GM06990 (cell line): ENCODE data around the gene AREL1.

ENCODE experiments used
- DNase-seq: peaks from one replicate; pipeline ENCODE4 v3.0.0-alpha.2; 2011; ENCODE audit not compliant: insufficient read length; ENCODE audit errors: extremely low read depth
- H3K27me3 ChIP-seq: replicated peaks from 2 replicates; pipeline ENCODE4 v1.6.0; 2011; ENCODE audit warnings: low read length; ENCODE audit not compliant: control insufficient read depth, insufficient read depth
- H3K36me3 ChIP-seq: 2 replicates; pipeline ENCODE4 v1.5.1; 2011; ENCODE audit warnings: low read length; ENCODE audit not compliant: control insufficient read depth, insufficient read depth
- H3K4me3 ChIP-seq: replicated peaks from 2 replicates; pipeline ENCODE4 v1.5.1; 2011; ENCODE audit warnings: low read depth, mild to moderate bottlenecking, control low read depth, low read length
- TF ChIP-seq, protein P1 (sequence below): IDR thresholded peaks from 2 replicates; pipeline ENCODE4 v1.5.1; 2011; ENCODE audit warnings: low read length, control low read depth, mild to moderate bottlenecking, inconsistent platforms; ENCODE audit not compliant: insufficient read depth, poor library complexity, severe bottlenecking

The AREL1 gene

DNA sequence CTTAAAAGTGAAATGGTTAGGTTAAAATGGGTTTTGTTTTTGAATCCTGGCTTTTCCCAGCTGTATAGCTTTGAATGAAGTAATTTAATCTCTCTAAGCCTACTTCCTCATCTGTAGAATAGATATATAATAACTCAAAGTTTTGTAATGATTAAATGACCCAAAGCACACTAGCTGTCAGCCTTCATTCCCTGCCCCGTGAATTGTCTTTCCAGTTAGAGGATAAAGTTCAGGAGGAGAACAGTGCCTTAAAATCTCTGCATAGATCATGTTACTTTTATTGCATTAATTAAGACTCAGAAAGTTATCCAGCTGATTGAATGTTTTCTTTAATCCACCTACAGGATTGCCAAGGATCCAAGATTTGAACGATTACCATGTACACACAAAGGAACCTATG lies 19.5 kb upstream of the AREL1 start:
- TF ChIP-seq, protein P1, sequence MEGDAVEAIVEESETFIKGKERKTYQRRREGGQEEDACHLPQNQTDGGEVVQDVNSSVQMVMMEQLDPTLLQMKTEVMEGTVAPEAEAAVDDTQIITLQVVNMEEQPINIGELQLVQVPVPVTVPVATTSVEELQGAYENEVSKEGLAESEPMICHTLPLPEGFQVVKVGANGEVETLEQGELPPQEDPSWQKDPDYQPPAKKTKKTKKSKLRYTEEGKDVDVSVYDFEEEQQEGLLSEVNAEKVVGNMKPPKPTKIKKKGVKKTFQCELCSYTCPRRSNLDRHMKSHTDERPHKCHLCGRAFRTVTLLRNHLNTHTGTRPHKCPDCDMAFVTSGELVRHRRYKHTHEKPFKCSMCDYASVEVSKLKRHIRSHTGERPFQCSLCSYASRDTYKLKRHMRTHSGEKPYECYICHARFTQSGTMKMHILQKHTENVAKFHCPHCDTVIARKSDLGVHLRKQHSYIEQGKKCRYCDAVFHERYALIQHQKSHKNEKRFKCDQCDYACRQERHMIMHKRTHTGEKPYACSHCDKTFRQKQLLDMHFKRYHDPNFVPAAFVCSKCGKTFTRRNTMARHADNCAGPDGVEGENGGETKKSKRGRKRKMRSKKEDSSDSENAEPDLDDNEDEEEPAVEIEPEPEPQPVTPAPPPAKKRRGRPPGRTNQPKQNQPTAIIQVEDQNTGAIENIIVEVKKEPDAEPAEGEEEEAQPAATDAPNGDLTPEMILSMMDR, result no peak
- no peaks in the 10 kb centered on the region for H3K27me3 ChIP-seq
- DNase-seq, result no peak
- H3K36me3 ChIP-seq, result peaks cover 8% of the 10 kb centered on the region
- H3K4me3 ChIP-seq, result no peak overlapping the region

DNA sequence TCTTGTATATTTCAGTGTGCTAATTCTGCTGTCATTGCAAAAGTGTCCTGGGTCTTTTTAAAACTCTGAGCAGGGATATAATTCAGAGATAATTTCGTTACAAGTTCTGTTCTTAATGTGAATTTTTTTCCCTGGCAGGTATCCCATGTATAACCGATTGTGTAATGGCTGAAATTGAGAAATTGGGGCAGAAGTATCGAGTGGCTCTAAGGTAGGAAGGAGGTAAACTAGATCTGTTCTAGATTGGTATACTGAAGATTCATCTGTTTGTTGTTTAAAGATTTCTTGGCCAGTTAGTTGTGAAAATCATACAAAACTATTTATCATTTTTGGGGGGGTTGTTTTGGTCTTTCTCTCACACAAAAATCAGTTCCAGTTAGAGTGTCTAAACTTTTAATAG lies 10.3 kb upstream of the AREL1 start:
- Histone ChIP-seq H3K36me3 (peaks cover 4% of the 10 kb centered on the region), H3K4me3 (no peak overlapping the region), H3K27me3 (no peaks in the 10 kb centered on the region)
- TF ChIP-seq, protein P1, result no peak
- no peak for DNase-seq

DNA sequence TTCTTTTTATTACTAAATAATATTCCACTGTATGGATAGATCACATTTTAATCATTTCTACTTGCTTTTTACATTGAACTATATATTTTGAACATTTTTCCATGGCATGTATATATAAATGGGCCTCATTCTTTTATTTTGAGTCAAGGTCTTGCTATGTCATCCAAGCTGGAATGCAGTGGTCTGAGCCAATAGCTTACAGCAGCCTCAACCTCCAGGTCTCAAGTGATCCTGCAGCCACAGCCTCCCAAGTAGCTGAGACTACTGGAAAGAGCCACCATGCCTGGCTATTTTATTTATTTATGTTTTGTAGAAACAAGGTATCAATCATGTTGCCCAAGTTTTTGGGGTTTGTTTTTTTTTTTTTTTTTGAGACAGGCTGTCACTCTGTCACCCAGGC lies 7.6 kb upstream of the AREL1 start:
- peaks cover 4% of the 10 kb centered on the region for H3K36me3 ChIP-seq
- TF ChIP-seq, protein P1, result no peak
- H3K27me3 ChIP-seq, result no peaks in the 10 kb centered on the region
- H3K4me3 ChIP-seq, result no peak overlapping the region
- no peak for DNase-seq

DNA sequence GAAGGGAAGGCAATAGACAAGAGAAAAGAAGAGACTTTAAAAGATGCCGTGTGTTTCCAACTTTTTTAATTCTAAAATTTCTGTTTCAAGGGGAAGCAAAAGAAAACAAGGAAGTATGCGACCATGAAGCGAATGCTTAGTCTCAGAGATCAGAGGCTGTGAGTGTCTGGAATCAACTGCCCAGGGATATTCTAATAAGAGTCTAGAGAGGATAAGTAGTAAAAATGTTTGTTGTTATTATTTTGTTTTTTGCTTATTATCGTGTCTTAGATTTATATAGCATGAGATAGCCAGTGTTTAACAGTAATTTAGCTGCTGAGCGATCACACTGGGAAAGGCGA lies 485 bp upstream of the AREL1 start:
- no peak for DNase-seq
- TF ChIP-seq, protein P1, result no peak
- no peaks in the 10 kb centered on the region for H3K27me3 ChIP-seq
- peak overlapping the region; percentile 90 for H3K4me3 ChIP-seq
- H3K36me3 ChIP-seq, result no peaks in the 10 kb centered on the region; the same call in 1 of the 2 replicates

DNA sequence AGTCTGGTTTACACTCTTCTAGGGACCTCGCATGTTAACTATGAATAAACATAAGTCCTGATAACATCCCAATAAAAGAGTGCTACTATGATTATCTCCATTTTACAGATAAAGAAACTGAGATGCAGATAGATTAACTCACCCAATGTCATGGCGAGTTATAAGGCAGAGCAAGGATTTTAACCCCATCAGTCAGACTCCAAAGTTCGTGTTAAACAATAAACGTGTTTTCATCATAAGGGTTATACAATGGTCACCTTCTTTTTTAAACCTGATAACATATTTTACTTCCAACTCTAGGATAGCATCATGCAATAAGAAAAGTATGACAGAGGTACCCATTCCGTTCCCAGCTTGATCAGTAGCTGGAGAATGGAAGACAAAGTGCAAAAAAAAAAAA lies 1.2 kb downstream of the AREL1 start:
- Histone ChIP-seq H3K4me3 (peak overlapping the region; percentile 90), H3K27me3 (no peaks in the 10 kb centered on the region)
- TF ChIP-seq, protein P1, result no peak

DNA sequence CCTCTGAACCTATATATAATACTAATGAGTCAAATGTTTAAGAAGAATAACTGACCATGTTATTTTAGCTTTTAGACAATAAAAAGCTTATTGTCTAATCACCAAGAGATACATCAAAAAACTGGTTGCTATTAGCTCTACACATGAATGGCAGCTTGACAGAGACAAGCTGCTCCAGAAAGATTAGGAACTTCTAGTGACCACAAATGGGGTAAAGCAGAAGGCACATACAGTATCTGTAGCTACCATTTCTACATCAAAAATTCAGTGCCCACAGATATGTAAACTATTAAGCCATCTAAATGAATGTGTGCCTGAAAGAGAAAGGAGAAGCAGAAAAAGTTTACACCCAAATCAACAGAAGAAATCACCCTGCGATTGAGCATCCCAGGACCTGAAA lies 2.4 kb downstream of the AREL1 start:
- DNase-seq, result no peak

More for the DNA sequence above, 1.2 kb downstream of the AREL1 start:
- no peak for DNase-seq
- H3K36me3 ChIP-seq, result no peaks in the 10 kb centered on the region

More for the DNA sequence above, 2.4 kb downstream of the AREL1 start:
- H3K27me3 ChIP-seq, result no peaks in the 10 kb centered on the region
- TF ChIP-seq, protein P1, result no peak
- H3K36me3 ChIP-seq, result no peaks in the 10 kb centered on the region
- no peak overlapping the region for H3K4me3 ChIP-seq
